Tibial nerve (tissue), 4 donors: ENCODE measurements around the gene LHFPL2. TPM values are rescaled to one million over a fixed set of nuclear protein-coding genes. Genes with fewer than 3 reads are reported as not detected.

ENCODE experiments used
- DNase-seq, 2 donors: peaks; one replicate each; pipeline ENCODE4 v3.0.0-alpha.2; 2019; ENCODE audit warnings: low spot score in 2 of 2
- H3K27ac ChIP-seq, 4 donors: fragments of 200-600 bp; sonication (generic) in 3 of 4; one replicate each; pipeline ENCODE4 v1.5.1; 2017 to 2019; ENCODE audit warnings: mild to moderate bottlenecking in 1 of 4
- H3K27me3 ChIP-seq, 2 donors: fragments of 200-600 bp; sonication (generic) in 1 of 2; one replicate each; pipeline versions ENCODE4 v1.5.1 to v1.6.0; 2017 to 2019
- H3K36me3 ChIP-seq, 3 donors: fragments of 200-600 bp; sonication (generic); one replicate each; pipeline ENCODE4 v1.5.1; 2018 to 2019
- H3K4me1 ChIP-seq, 4 donors: fragments of 200-600 bp; sonication (generic) in 3 of 4; one replicate each; pipeline ENCODE4 v1.5.1; 2017 to 2019
- H3K4me3 ChIP-seq, 4 donors: fragments of 200-600 bp; sonication (generic) in 3 of 4; one replicate each; pipeline ENCODE4 v1.5.1; 2017 to 2019; ENCODE audit warnings: mild to moderate bottlenecking in 1 of 4, moderate library complexity in 1 of 4
- H3K9me3 ChIP-seq, 4 donors: fragments of 200-600 bp; sonication (generic) in 3 of 4; one replicate each; pipeline ENCODE4 v1.5.1; 2017 to 2019
- EP300 ChIP-seq, 2 donors: sonication (generic); formaldehyde crosslinking; IDR thresholded peaks; one replicate each; pipeline ENCODE4 v1.6.1; 2017; ENCODE audit warnings: antibody characterized with exemption in 2 of 2, mild to moderate bottlenecking in 1 of 2
- POLR2A ChIP-seq, 2 donors: fragments of 450-650 bp; IDR thresholded peaks; one replicate each; pipeline ENCODE4 v1.6.1; 2017; ENCODE audit warnings: antibody characterized with exemption in 2 of 2, mild to moderate bottlenecking in 2 of 2, moderate library complexity in 2 of 2
- WGBS, 2 donors: methylation state at CpG; one replicate each; pipeline ENCODE4 v1.1.5; 2018; 5-methylcytosine and 5-hydroxymethylcytosine counted together
- total RNA-seq, 4 donors: library from RNA; depleted of rRNA; stranded (reverse); fragments of >200 nt; gene quantifications; one replicate each; pipeline ENCODE4 v1.1.0, GENCODE V29; 2016
- TF ChIP-seq, protein P1 (sequence below), 5 experiments: fragments of 200-600 bp in 3 of 5; fragments of 450-650 bp in 2 of 5; sonication (generic) in 3 of 5; IDR thresholded peaks; one replicate each; pipeline ENCODE4 v1.5.1; 2016 to 2019; ENCODE audit warnings: antibody characterized with exemption in 5 of 5, mild to moderate bottlenecking in 3 of 5, moderate library complexity in 2 of 5

Gene LHFPL2
- total RNA-seq, 4 donors from 2014 or later: 19.7 to 48.9 (median 27.4) TPM

DNA sequence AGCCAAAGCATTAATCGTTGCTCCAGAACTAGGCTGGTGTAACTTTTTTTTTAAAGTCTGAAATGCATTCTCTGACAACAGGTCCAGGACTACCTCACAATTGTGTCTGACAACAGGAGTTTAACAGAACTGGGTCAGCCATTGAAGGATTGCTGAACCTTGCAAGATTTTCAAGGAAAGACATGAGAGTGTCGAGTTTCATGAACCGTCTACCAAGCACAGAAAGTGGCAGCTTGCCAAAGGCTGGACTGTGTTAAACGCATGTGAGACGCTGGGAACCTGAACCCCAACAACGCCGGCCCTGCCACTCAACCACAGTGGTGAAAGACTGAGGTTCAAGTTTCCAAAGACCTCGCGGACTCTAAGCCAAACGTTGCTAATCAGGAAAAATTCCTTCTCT is 79.1 kb downstream of the LHFPL2 start:
- TF ChIP-seq, protein P1, sequence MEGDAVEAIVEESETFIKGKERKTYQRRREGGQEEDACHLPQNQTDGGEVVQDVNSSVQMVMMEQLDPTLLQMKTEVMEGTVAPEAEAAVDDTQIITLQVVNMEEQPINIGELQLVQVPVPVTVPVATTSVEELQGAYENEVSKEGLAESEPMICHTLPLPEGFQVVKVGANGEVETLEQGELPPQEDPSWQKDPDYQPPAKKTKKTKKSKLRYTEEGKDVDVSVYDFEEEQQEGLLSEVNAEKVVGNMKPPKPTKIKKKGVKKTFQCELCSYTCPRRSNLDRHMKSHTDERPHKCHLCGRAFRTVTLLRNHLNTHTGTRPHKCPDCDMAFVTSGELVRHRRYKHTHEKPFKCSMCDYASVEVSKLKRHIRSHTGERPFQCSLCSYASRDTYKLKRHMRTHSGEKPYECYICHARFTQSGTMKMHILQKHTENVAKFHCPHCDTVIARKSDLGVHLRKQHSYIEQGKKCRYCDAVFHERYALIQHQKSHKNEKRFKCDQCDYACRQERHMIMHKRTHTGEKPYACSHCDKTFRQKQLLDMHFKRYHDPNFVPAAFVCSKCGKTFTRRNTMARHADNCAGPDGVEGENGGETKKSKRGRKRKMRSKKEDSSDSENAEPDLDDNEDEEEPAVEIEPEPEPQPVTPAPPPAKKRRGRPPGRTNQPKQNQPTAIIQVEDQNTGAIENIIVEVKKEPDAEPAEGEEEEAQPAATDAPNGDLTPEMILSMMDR (IDR thresholded peaks at IDR 0.05): no peak
- TF ChIP-seq EP300 (IDR thresholded peaks at IDR 0.05): no peak
- no peak for TF ChIP-seq POLR2A (IDR thresholded peaks at IDR 0.05)
- peaks cover 0 to 59% (median 24%) of the 10 kb centered on the region in 4 donors for H3K4me1 ChIP-seq
- WGBS, 2 donors: 23 to 31% methylated on average over 10 of the region's 10 CpGs
- DNase-seq: peak; percentile 42 to 46
- no peaks in the 10 kb centered on the region for H3K36me3 ChIP-seq
- peak overlapping the region in 3 of 4 donors; percentile 4 to 89 (median 87) for H3K27ac ChIP-seq
- H3K9me3 ChIP-seq: no peaks in the 10 kb centered on the region
- H3K4me3 ChIP-seq: no peak overlapping the region
- H3K27me3 ChIP-seq: no peaks in the 10 kb centered on the region

DNA sequence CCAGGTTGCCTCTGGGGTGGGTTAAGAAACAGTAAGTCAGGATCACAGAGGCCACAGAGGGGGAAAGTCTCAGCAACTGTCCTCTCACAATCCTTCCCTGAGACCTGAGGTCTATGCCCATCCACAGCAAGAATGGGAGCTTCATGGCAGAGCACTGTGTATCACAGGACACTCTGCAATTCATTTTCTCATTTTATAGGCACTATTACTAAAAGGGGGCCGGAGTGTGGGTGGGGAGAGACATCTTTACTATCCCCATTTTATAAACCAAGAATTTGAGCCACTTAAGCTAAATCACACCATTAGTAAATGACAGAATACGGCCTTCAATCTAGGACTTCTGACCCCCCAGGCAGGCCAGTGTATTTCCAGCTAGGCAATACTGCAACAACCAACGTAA is 79.9 kb downstream of the LHFPL2 start:
- no peaks in the 10 kb centered on the region for H3K36me3 ChIP-seq
- H3K27me3 ChIP-seq: no peaks in the 10 kb centered on the region
- H3K9me3 ChIP-seq: no peaks in the 10 kb centered on the region
- H3K27ac ChIP-seq: peak overlapping the region; percentile 4 to 89 (median 68)
- peak overlapping the region in 1 of 4 donors; percentile 3 for H3K4me3 ChIP-seq
- no peak for DNase-seq
- peaks cover 0 to 52% (median 19%) of the 10 kb centered on the region in 4 donors for H3K4me1 ChIP-seq
- TF ChIP-seq, protein P1 (IDR thresholded peaks at IDR 0.05): no peak
- TF ChIP-seq POLR2A (IDR thresholded peaks at IDR 0.05) (no peak), EP300 (IDR thresholded peaks at IDR 0.05) (no peak)
- 53 to 74% methylated on average over 3 of the region's 3 CpGs for WGBS, 2 donors

DNA sequence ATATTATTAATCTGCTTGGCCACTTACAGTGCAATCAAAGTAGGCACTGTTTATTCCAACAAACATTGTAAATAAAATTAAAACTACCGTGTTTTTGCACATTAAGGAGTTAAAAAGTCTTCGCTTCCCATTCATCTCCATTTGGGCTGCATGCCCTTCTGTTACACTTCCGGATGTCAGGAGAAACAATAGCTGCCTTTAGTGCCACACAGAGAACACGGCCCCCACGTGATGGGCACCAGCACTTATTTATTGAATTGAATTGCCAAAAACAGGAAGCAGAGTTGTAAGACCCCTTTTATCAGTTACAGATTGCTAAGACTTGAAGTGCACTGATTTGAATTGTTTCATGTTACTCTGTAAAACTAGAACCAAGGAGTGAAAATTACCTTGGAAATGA is 80.4 kb downstream of the LHFPL2 start:
- Histone ChIP-seq H3K9me3 (no peaks in the 10 kb centered on the region), H3K27me3 (no peaks in the 10 kb centered on the region), H3K27ac (peak overlapping the region in 3 of 4 donors; percentile 48 to 89 (median 87)), H3K4me3 (peak overlapping the region in 1 of 4 donors; percentile 3), H3K36me3 (no peaks in the 10 kb centered on the region), H3K4me1 (peaks cover 0 to 52% (median 15%) of the 10 kb centered on the region in 4 donors)
- no peak for TF ChIP-seq POLR2A (IDR thresholded peaks at IDR 0.05)
- TF ChIP-seq, protein P1 (IDR thresholded peaks at IDR 0.05): no peak
- TF ChIP-seq EP300 (IDR thresholded peaks at IDR 0.05): peak; percentile 25 to 73
- DNase-seq: peak in 1 of 2 donors; percentile 30
- 27 to 39% methylated on average over 5 of the region's 5 CpGs for WGBS, 2 donors

DNA sequence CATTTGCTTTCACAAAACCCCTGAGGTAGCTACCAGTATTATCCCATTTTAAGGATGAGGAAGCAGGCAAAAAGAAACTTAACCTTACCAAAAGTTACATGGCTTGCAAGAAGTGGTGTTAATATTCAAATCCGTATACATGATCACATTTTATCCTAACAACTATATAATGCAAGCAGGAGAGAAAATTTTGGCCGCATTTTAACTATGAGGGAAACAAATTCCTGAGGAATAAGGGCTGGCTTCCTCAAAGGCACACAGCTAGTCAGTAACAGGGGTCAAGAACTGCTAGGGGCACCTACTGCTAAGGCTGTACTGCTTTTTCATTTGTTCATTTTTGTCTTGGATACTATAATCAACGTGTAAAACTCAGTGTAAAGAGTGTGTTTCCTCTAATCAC is 81.0 kb downstream of the LHFPL2 start:
- H3K4me1 ChIP-seq: peaks cover 0 to 48% (median 13%) of the 10 kb centered on the region in 4 donors
- WGBS, 2 donors: 26 to 30% methylated on average over 3 of the region's 3 CpGs

DNA sequence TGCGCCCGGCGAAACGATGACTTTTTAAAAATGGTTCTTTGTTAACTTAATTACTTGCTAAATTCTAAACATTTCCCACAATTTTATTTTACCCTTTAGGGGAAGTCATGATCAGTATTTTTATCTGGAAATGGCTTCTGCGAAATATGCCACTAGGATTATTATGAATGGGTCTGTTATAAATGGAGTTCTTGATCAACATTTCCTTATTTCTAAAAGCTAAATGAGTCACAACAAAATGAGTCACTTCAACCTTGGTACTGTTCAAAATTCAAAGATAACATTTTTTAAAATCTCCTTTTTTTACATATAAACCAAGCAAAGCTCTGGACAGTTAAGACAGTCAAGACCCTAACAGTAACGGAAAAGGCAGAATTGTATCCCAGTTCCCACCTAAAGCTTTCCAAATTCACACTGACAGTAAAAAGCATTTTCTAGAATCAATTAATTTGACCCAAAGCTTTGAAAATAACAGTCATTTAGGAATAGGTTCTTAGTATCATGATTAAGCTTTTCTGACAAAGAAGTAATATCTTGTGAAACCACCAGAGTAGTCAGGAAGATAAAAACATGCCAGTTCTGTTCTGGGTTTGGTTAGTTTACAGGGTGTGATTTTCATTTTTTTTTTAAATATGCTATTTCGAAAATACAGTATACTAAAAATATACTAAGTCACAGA is 81.7 kb downstream of the LHFPL2 start:
- TF ChIP-seq, protein P1 (IDR thresholded peaks at IDR 0.05): peak in 1 of 5 experiments; percentile 18
- TF ChIP-seq EP300 (IDR thresholded peaks at IDR 0.05): no peak
- no peak overlapping the region for H3K4me3 ChIP-seq
- 38 to 50% methylated on average over 7 of the region's 7 CpGs for WGBS, 2 donors
- no peaks in the 10 kb centered on the region for H3K27me3 ChIP-seq
- H3K27ac ChIP-seq: peak overlapping the region; percentile 49 to 89 (median 74)
- no peaks in the 10 kb centered on the region for H3K36me3 ChIP-seq
- no peaks in the 10 kb centered on the region for H3K9me3 ChIP-seq
- DNase-seq: no peak
- H3K4me1 ChIP-seq: peaks cover 0 to 48% (median 13%) of the 10 kb centered on the region in 4 donors

More for the DNA sequence above, 81.0 kb downstream of the LHFPL2 start:
- Histone ChIP-seq H3K9me3 (no peaks in the 10 kb centered on the region), H3K4me3 (no peak overlapping the region), H3K27me3 (no peaks in the 10 kb centered on the region), H3K27ac (peak overlapping the region; percentile 8 to 89 (median 74)), H3K36me3 (no peaks in the 10 kb centered on the region)
- TF ChIP-seq POLR2A (IDR thresholded peaks at IDR 0.05) (no peak), EP300 (IDR thresholded peaks at IDR 0.05) (no peak)
- TF ChIP-seq, protein P1 (IDR thresholded peaks at IDR 0.05): no peak
- no peak for DNase-seq
